OCI-LY7 (cell line): ENCODE measurements around the gene DVL2.

Source experiments
- EZH2phosphoT487 ChIP-seq: fragments of 200-600 bp; sonication (generic); IDR thresholded peaks from 2 replicates; pipeline ENCODE4 v1.6.1; 2018; ENCODE audit warnings: low read depth, borderline replicate concordance, mild to moderate bottlenecking, mixed run types, antibody characterized with exemption, low read length, moderate library complexity, mixed read lengths
- TF ChIP-seq, protein P1 (sequence below): fragments of 200-600 bp; sonication (generic); conservative IDR thresholded peaks from 2 replicates; pipeline ENCODE4 v1.5.1; 2014; ENCODE audit warnings: mild to moderate bottlenecking, antibody characterized with exemption, low read length, moderate library complexity, mixed read lengths

DNA sequence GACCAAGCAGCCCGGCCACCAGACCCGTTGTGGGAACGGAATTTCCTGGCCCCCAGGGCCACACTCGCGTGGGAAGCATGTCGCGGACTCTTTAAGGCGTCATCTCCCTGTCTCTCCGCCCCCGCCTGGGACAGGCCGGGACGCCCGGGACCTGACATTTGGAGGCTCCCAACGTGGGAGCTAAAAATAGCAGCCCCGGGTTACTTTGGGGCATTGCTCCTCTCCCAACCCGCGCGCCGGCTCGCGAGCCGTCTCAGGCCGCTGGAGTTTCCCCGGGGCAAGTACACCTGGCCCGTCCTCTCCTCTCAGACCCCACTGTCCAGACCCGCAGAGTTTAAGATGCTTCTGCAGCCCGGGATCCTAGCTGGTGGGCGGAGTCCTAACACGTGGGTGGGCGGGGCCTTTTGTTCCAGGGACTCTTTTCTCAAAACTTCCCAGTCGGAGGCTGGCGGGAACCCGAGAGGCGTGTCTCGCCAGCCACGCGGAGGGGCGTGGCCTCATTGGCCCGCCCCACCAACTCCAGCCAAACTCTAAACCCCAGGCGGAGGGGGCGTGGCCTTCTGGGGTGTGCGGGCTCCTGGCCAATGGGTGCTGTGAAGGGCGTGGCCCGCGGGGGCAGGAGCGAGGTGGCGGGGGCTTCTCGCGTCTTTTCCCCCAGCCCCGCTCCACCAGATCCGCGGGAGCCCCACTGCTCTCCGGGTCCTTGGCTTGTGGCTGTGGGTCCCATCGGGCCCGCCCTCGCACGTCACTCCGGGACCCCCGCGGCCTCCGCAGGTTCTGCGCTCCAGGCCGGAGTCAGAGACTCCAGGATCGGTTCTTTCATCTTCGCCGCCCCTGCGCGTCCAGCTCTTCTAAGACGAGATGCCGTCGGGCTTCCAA, 47.0 kb upstream of the DVL2 start, which contains the start of gene SLC2A4:
- TF ChIP-seq, protein P1, sequence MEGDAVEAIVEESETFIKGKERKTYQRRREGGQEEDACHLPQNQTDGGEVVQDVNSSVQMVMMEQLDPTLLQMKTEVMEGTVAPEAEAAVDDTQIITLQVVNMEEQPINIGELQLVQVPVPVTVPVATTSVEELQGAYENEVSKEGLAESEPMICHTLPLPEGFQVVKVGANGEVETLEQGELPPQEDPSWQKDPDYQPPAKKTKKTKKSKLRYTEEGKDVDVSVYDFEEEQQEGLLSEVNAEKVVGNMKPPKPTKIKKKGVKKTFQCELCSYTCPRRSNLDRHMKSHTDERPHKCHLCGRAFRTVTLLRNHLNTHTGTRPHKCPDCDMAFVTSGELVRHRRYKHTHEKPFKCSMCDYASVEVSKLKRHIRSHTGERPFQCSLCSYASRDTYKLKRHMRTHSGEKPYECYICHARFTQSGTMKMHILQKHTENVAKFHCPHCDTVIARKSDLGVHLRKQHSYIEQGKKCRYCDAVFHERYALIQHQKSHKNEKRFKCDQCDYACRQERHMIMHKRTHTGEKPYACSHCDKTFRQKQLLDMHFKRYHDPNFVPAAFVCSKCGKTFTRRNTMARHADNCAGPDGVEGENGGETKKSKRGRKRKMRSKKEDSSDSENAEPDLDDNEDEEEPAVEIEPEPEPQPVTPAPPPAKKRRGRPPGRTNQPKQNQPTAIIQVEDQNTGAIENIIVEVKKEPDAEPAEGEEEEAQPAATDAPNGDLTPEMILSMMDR, result no peak
- TF ChIP-seq EZH2phosphoT487, result no peak
